Stimulated activated CD8-positive, alpha-beta memory T cell treated with anti-CD3 and anti-CD28 coated beads, Interleukin-15, amount 100 ng/mL, for 24 hours (primary cell): ENCODE data around the gene VRTN.
A peak's percentile ranks its signal among the peaks of the same experiment; 100 is the strongest.
"Not testable (repeated sequence)": the region's sequence is repeated elsewhere in the genome, so short reads cannot be mapped to it uniquely, and the experiment has no call there.

Experiments used
- DNase-seq: peaks from one replicate; pipeline ENCODE4 v3.0.0-alpha.2; 2020; ENCODE audit warnings: low read depth

Gene VRTN

GRCh38 chr14:74348735-74349463 is 628 bp downstream of the VRTN start:
- DNase-seq = no peak

DNA sequence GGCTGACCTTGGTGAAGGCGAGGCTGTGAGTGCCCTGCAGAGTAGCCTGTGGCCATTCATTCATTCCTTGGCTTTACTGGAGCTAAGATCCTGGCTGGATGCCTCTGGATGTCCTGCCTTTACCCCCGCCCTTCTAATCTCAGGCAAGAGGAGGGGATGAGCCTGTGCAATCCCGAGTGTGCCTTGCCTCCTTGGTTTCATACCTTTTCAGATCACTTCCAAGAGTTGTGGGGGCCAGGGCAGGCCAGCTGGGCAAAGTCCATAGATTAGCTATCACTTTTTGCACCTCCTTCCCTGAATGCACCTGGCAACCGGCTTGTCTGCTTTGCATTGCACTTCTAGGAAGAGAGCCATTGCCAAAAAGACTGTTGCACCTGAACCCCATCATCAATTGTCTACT is 1.5 kb downstream of the VRTN start:
- DNase-seq = no peak

DNA sequence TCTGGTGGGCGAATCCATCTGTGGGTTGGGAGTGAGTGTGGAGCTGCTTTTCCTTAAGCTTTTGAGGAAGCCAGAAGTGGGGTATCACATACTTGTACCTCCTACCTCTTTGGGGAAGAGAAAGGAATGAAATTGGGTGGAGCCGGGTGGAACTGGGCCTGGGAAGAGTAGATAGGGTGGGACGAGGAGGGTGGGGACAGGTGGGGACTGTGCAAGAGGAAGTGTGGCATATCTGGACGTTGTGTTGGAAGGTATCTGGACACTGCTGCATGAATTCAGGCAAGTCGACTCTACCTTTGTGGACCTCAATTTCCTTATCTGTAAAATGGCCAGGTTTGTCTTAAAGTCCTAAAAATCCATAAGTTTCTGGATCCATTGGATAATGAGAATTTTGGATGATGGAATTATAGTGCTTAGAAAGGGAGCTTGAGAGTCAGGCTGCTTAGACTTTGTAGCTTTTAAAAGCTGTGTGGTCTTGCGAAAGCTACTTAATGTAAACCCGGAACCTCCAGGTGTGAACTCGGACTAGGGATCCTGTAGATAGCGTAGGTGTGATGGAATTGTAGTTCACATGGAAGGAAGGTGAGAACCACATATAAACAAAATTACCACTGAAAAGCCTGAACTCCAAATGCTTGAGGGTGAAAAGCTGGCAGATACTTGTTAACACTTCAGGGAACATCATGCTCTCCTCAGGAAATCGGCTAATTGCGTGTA is 2.1 kb downstream of the VRTN start:
- DNase-seq = no peak

GRCh38 chr14:74350928-74351323 is 2.7 kb downstream of the VRTN start:
- no peak for DNase-seq

GRCh38 chr14:74356892-74357575 is 8.8 kb downstream of the VRTN start:
- DNase-seq = no peak

GRCh38 chr14:74357585-74357984 is 9.3 kb downstream of the VRTN start:
- DNase-seq = no peak

GRCh38 chr14:74358176-74358829 is 10.0 kb downstream of the VRTN start:
- no peak for DNase-seq

DNA sequence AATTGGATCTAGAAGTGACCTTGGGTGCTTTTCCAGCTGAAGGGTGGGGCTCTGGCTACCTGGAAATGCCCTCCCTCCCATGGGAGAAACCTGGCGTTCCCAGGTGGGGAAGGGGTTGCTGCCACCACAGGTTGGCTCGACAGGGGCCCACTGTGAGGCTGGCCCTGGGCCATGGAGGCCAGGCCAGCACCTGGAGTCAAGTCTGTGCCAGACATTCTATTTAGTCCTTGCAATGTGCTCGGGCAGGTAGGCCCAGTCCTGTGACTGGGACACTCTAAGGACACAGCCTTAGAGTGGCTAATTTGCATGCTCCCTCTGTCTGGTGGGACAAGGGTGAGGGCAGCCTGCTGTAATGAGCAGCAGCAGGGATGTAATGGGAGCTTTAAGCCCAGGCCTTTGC is 11.9 kb downstream of the VRTN start:
- DNase-seq = no peak

DNA sequence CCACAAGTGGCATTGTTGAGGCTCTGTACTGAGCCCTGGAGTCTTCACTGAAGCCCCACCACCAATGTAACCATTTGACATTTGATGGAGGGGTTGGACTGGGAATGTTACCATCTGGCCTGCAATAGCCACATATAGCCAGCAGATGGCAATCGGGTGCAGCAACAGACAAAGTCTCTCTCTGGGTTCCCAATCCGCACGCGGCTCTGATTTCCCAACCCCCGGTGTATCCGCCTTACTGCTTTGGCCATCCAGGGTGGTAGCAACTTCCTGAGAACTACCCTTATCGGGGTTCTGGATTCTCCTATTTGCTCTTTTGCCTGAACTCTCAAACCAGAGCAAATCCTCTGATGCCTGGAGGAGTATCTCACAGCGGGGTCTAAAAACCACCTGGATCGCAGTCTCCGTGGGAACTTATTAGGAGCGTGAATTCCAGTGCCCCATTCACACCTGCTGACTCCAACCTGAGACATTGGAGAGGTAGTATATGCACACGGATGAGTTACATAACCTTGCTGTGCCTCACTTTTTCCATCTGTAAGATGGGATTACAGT is 14.2 kb downstream of the VRTN start:
- peak; percentile 29 for DNase-seq

DNA sequence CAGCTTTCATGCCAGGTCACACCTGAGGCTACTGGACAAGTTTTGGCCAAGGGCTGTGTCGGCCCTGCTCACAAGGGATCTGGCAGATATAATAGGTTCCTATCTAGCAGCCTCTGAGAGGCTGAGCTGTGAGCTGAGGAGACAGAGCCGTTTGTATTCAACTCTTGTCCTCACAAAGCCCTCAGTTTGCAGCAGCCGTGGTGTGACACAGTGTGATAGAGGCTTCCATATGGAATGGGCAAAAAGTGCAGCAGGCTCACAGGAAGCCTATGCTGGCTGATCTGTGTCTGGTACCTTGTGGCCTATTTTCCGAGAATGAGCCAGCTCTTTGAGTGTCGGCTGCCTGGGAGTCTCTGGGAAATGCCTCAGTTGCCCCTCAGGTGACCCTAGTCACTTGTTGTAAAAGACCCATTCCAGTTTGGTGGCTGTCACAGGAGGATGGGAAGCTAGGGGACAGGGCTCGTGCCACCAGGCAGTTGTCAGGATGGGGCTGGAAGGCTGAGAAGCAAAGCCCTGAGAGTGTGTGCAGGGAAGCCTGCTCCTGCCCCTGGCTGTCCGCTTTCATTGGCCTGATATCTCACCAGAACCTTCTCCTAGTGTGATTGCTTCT is 16.1 kb downstream of the VRTN start:
- DNase-seq = no peak

DNA sequence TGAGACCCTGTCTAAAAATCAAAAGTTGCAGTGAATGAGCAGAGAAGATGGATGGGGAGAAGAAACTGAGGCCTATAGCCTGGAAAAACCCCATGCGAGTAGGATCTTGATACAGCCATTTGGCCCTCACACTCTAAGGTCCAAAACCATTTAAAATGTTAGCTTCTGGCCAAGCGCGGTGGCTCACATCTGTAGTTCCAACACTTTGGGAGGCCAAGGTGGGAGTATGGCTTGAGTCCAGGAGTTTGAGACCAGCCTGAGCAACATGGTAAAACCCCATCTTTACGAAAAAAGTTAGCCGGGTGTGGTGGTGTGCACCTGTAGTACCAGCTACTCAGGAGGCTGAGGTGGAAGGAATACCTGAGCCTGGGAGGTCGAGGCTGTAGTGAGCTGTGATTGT is 19.8 kb downstream of the VRTN start:
- DNase-seq = no peak

DNA sequence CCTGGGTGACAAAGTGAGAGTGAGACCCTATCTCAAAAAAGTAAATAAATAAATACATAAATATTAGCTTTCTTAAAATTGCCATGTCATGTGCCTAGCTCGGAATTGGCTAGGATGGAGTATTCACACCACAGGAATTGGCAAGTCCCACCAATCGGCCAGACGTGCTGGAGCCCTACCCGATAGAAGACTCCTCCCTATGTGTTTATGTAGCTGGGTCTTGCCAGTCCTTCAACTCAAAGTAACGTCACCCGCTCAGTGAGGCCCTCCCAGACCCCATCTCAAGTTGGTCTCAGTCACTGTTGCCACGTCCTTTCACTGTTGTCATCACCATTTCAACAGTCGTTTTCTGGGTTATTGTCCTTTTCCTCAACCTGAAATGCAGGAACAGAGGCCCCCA is 20.2 kb downstream of the VRTN start:
- no peak for DNase-seq

DNA sequence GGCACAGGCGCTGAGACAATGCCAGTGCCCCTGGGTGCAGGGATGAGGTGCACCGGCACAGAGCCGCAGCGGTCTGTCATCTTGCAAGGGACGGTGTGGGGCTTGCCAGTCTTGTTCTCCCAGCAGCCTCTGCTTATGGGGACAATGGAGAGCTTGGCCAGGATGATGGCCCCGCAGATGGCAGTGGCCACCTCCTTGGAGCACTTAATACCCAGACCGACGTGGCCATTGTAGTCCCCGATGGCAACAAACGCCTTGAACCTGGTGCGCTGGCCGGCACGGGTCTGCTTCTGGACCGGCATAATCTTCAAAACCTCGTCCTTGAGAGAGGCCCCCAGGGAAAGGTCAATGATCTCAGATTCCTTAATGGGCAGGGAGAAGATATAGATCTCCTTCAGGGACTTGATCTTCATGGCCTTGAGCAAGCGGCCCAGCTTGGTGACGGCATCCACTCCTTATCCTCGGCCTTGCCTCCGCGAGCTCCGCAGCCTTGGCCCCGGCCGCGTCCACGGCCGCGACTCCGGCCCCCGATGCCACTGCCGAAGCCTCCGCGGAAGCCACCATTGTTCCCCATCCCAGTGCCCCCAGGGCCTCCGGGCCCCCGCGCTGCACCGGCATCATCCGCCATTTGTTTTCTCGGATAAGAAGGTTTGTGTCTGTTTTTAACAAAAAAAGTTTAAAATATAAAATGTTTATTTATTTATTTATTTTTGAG is 29.9 kb downstream of the VRTN start:
- no peak for DNase-seq

DNA sequence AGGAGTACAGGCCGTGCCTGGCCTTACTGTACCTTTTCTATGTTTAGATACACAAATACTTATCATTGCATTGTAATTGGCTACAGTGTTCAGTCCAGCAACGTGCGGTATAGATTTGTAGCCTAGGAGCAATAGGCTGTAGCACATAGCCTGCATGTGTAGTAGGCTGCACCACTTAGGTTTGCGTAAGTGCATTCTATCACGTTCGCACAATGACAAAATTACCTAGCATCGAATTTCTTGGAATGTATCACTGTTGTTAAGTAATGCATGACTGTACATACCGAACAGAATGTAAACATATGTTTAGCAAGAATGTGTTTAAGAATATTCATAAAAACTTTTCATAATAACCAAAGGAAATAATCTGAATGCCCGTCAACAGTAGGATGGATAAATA is 31.9 kb downstream of the VRTN start:
- DNase-seq = no peak

DNA sequence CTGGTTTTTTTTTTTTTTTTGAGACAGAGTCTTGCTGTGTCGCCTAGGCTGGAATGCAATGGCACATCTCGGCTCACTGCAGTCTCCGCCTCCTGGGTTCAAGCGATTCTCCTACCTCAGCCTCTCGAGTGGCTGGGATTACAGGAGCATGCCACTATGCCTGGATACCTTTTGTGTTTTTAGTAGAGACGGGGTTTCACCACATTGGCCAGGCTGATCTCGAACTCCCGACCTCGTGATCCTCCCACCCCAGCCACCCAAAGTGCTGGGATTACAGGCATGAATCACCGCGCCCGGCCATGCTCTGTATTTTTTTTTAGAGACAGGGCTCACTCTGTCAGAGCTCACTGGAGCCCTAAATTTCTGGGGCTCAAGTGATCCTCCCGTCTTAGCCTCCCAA is 32.6 kb downstream of the VRTN start:
- no peak for DNase-seq

DNA sequence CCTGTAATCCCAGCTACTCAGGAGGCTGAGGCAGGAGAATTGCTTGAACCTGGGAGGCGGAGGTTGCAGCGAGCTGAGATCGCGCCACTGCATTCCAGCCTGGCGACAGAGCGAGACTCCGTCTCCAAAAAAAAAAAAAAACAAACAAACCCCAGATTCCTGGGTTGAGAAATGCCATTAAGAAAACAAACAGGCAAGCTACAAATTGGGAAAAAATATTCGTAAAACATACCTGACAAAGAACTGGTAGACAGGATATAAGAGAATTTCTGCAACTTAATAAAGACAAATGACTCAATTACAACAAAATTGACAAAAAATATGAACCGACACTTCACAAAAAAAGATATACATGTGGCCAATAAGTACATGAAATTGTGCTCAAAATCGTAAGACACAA is 33.3 kb downstream of the VRTN start:
- not testable (repeated sequence) for DNase-seq

GRCh38 chr14:74382231-74382630 is 34.0 kb downstream of the VRTN start:
- DNase-seq = no peak

- DNase-seq = no peak
These were observed 41.7 kb downstream of the VRTN start for GRCh38 chr14:74389980-74390379.

DNA sequence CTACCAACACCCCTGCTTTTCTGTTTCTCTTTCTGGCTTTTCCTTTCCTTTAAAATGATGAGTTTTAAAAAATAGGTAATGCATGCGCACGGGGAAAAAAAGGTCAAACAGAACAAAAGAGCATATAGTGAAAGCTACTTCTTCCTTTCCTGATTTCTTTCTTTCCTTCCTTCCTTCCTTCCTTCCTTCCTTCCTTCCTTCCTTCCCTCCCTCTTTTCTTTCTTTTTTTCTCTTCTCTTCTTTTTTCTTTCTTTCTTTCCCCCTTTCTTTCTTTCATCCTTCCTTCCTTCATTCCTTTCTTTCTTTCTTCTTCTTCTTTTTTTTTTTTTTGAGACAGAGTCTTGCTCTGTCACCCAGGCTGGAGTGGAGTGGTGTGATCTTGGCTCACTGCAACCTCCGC is 42.2 kb downstream of the VRTN start:
- DNase-seq = not testable (repeated sequence)

GRCh38 chr14:74391479-74391878 is 43.2 kb downstream of the VRTN start:
- no peak for DNase-seq
